ENCODE measurements around the gene GALNT9.

GALNT9 gene

DNA sequence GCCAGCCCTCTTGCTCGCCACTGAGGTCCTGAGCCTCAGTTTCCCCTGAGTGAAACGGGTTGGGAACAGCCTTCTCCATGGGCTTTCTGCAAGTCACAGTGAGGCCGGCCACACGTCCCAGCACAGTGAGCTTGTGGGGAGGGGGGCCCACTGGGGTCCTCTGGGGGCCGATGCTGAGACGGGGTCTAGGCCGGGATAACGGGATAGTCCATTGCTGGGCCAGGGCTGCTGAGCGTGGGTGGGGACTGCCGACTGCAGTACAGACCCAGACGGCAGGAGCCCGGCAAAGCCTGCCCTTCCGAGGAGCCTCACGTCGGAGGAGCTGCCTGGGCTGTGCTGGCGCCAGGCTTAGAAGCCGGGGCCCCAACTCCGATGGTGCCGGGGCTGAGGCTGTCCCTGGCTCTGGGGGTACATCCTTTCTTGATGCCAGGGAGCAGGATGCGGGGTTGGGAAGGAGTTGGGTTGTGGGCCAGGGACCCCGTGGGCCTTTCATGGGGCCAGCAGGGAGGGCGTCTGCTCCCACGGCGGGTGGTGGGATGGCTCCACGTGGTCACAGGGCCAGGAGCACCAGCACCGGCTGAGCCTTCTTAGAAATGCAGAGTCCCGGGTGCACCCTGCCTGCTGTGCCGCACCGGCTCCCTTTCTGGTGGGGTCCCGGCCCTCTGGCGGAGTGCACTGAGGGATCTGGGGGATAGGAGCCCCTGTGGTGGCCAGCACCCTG is 160.9 kb downstream of the GALNT9 start:
- no peak overlapping the region for H3K27ac Mint-ChIP-seq
- peaks cover 29% of the 10 kb centered on the region for H3K27me3 Mint-ChIP-seq (ENCODE audit: low read depth, poor library complexity)
- H3K9me3 Mint-ChIP-seq: peaks cover 13% of the 10 kb centered on the region
- H3K36me3 Mint-ChIP-seq (ENCODE audit: low read depth): no peaks in the 10 kb centered on the region
- no peak overlapping the region for H3K4me3 Mint-ChIP-seq
- H3K4me1 Mint-ChIP-seq: peaks cover 30% of the 10 kb centered on the region
- TF ChIP-seq CTCF (IDR thresholded peaks at IDR 0.05): no peak
- no peak for DNase-seq

DNA sequence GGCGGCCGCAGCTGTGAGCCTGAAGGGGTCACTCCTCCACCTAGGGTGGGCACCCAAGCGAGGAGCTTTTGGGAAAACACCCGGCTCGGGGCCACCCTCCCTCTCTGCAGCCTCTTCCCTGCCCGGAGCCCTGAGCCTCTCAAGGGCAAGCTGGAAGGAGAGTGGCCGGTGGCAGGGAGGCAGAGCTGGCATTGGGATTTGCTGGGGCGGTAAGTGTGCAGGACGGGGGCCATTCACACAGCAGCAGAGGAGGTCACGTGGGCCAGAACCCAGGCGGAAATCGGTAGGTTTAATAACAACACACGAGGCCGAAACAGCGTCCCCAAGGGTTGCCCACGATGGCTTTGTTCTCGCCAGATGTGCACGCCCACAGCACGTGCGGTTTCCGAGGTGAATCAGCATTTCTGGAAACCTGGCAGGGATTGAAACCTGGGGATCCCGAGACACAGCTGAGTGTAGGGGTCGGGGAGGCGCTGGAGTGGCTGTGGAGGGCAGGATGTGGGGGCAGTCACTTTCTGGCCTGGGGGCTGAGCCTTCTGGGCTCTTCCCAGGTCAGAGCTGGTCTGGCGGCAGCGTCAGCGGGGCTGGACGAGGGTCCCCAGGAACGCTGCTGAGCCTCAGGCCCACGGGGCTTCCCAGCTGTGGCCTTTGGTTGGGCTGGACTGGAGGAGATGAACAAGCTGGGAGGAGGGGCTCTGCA is 161.6 kb downstream of the GALNT9 start:
- no peak overlapping the region for H3K27ac Mint-ChIP-seq
- H3K9me3 Mint-ChIP-seq: peaks cover 13% of the 10 kb centered on the region
- peaks cover 32% of the 10 kb centered on the region for H3K27me3 Mint-ChIP-seq (ENCODE audit: low read depth, poor library complexity)
- peaks cover 25% of the 10 kb centered on the region for H3K4me1 Mint-ChIP-seq
- H3K36me3 Mint-ChIP-seq (ENCODE audit: low read depth): no peaks in the 10 kb centered on the region
- H3K4me3 Mint-ChIP-seq: no peak overlapping the region
- DNase-seq: no peak
- no peak for TF ChIP-seq CTCF (IDR thresholded peaks at IDR 0.05)

GRCh38 chr12:132166801-132167591 is 162.4 kb downstream of the GALNT9 start:
- H3K4me3 Mint-ChIP-seq: no peak overlapping the region
- H3K9me3 Mint-ChIP-seq: peaks cover 13% of the 10 kb centered on the region
- no peaks in the 10 kb centered on the region for H3K36me3 Mint-ChIP-seq (ENCODE audit: low read depth)
- peaks cover 32% of the 10 kb centered on the region for H3K27me3 Mint-ChIP-seq (ENCODE audit: low read depth, poor library complexity)
- no peak overlapping the region for H3K27ac Mint-ChIP-seq
- no peak for TF ChIP-seq CTCF (IDR thresholded peaks at IDR 0.05)
- DNase-seq: no peak
- H3K4me1 Mint-ChIP-seq: peaks cover 18% of the 10 kb centered on the region

GRCh38 chr12:132166093-132166492 is 163.3 kb downstream of the GALNT9 start:
- Mint-ChIP-seq H3K4me1 (peaks cover 13% of the 10 kb centered on the region), H3K27me3 (ENCODE audit: low read depth, poor library complexity) (peaks cover 38% of the 10 kb centered on the region), H3K4me3 (no peak overlapping the region), H3K27ac (no peak overlapping the region), H3K9me3 (peaks cover 13% of the 10 kb centered on the region), H3K36me3 (ENCODE audit: low read depth) (no peaks in the 10 kb centered on the region)
- no peak for TF ChIP-seq CTCF (IDR thresholded peaks at IDR 0.05)
- no peak for DNase-seq

DNA sequence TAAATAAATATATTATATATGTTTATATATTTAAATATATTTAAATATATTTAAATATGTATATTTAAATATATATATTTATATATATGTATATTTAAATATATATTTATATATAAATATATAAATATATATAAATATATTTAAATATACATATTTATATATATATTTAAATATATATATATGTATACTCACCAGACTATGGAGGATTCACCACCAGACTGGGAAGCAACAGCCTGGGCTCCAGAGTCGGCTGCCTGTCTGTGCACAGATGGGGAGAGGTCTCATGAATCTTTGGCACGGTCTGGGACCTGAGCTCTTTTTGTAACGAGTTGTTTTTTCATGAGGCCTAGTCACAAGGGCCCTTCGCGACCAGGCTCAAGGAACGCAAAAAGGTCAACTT is 163.8 kb downstream of the GALNT9 start:
- no peak for DNase-seq
- Mint-ChIP-seq H3K4me1 (peaks cover 13% of the 10 kb centered on the region), H3K4me3 (no peak overlapping the region), H3K27ac (no peak overlapping the region), H3K9me3 (peaks cover 13% of the 10 kb centered on the region), H3K36me3 (ENCODE audit: low read depth) (no peaks in the 10 kb centered on the region), H3K27me3 (ENCODE audit: low read depth, poor library complexity) (peaks cover 39% of the 10 kb centered on the region)
- TF ChIP-seq CTCF (IDR thresholded peaks at IDR 0.05): no peak

All from nephron progenitor cell (in vitro differentiated cells).